Measurements from ENCODE around the gene MRLN. TPM values are rescaled to one million over a fixed set of nuclear protein-coding genes. Genes with fewer than 3 reads are reported as not detected.

MRLN gene
- total and polyA plus RNA-seq, 2 donors (not counting 1 experiment from before 2014, with no cell fraction given): not detected

DNA sequence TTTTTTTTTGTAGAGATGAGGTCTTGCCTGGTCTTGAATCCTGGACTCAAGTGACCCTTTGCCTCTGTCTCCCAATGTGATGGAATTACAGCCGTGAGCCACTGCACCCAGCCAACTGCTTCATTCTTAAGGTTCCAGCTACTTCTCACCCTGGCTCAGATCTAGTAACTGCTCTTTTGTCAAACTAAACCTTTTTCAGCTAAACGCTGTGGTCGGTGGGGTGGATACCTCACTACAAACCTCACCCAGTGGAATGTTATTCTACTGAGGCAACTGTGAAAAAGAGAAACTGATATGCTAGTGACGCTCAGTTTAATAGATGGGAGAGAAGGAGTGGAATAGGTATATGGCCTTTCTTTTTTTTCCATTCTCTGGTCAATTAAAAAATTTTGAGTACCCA is 1.7 kb upstream of the MRLN start:
- H3K27ac ChIP-seq (ENCODE audit: insufficient read depth, low read length): no peak overlapping the region
- no peaks in the 10 kb centered on the region for H3K9me3 ChIP-seq (ENCODE audit: control insufficient read depth, insufficient read depth, low read depth, low read length)
- H3K4me1 ChIP-seq (ENCODE audit: control insufficient read depth, extremely low read depth, insufficient read depth, low read length): no peaks in the 10 kb centered on the region
- DNase-seq (ENCODE audit: low read depth in 2 of 2): peak in 1 of 2 donors; percentile 82
- no peak overlapping the region for H2AFZ ChIP-seq (ENCODE audit: low read length)
- H3K27me3 ChIP-seq (ENCODE audit: control insufficient read depth, insufficient read depth, low read length): no peaks in the 10 kb centered on the region
- H3K9ac ChIP-seq (ENCODE audit: insufficient read depth, low read length): no peak overlapping the region
- TF ChIP-seq EZH2 (IDR thresholded peaks at IDR 0.05; ENCODE audit: low read length, missing control alignments): no peak
- TF ChIP-seq, protein P1, sequence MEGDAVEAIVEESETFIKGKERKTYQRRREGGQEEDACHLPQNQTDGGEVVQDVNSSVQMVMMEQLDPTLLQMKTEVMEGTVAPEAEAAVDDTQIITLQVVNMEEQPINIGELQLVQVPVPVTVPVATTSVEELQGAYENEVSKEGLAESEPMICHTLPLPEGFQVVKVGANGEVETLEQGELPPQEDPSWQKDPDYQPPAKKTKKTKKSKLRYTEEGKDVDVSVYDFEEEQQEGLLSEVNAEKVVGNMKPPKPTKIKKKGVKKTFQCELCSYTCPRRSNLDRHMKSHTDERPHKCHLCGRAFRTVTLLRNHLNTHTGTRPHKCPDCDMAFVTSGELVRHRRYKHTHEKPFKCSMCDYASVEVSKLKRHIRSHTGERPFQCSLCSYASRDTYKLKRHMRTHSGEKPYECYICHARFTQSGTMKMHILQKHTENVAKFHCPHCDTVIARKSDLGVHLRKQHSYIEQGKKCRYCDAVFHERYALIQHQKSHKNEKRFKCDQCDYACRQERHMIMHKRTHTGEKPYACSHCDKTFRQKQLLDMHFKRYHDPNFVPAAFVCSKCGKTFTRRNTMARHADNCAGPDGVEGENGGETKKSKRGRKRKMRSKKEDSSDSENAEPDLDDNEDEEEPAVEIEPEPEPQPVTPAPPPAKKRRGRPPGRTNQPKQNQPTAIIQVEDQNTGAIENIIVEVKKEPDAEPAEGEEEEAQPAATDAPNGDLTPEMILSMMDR (conservative IDR thresholded peaks at IDR 0.05 in 1 of 2, IDR thresholded peaks at IDR 0.05 in 1 of 2; ENCODE audit: low read depth in 1 of 2, low read length in 2 of 2): no peak
- no peaks in the 10 kb centered on the region for H3K36me3 ChIP-seq (ENCODE audit: control insufficient read depth, insufficient read depth, low read length)
- H3K4me3 ChIP-seq (replicated peaks in 1 of 4; ENCODE audit: control extremely low read depth in 1 of 4, insufficient read depth in 1 of 4, low read depth in 3 of 4, low read length in 4 of 4): no peak overlapping the region
- no peaks in the 10 kb centered on the region for H4K20me1 ChIP-seq (ENCODE audit: control insufficient read depth, extremely low read depth, insufficient read depth, low read length)
- no peaks in the 10 kb centered on the region for H3K79me2 ChIP-seq (ENCODE audit: control insufficient read depth, insufficient read depth, low read length)
- no peak overlapping the region for H3K4me2 ChIP-seq (ENCODE audit: extremely low read depth, insufficient read depth, low read length)

DNA sequence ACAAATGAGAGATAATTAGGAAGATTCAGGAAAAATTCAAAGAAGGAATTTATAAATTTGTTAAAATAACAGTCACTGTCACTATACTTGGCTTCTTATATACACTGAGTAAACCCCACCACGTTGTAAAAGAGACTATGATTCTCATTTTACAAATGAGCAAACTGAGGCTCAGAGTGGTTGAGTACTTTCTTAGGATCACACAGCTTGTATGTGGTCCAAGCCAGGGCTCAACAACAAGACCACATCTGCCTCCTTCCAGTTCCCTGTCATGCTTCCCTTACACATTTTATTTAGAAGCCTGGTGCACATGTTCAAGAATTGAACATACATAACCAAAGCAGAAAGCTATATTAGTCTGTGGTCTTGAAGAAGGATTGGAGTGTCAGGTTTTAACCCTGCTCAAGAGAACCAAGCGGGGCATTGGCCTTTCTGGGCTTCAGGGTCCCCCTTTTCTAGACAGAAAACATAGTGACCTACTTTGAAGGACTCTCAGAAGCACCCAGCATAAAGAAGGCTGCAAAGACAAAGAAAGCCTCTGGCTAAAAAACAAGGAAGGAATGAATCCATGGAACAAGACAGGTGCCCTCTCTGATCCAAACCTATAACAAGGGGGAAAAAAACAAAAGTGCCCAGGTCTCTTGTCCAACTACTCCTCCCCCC is 846 bp downstream of the MRLN start:
- TF ChIP-seq EZH2 (IDR thresholded peaks at IDR 0.05; ENCODE audit: low read length, missing control alignments): no peak
- TF ChIP-seq, protein P1 (conservative IDR thresholded peaks at IDR 0.05 in 1 of 2, IDR thresholded peaks at IDR 0.05 in 1 of 2; ENCODE audit: low read depth in 1 of 2, low read length in 2 of 2): no peak
- H2AFZ ChIP-seq (ENCODE audit: low read length): no peak overlapping the region
- H3K27me3 ChIP-seq (ENCODE audit: control insufficient read depth, insufficient read depth, low read length): no peaks in the 10 kb centered on the region
- H3K27ac ChIP-seq (ENCODE audit: insufficient read depth, low read length): no peak overlapping the region
- no peaks in the 10 kb centered on the region for H3K9me3 ChIP-seq (ENCODE audit: control insufficient read depth, insufficient read depth, low read depth, low read length)
- H3K4me3 ChIP-seq (replicated peaks in 1 of 4; ENCODE audit: control extremely low read depth in 1 of 4, insufficient read depth in 1 of 4, low read depth in 3 of 4, low read length in 4 of 4): no peak overlapping the region
- H3K9ac ChIP-seq (ENCODE audit: insufficient read depth, low read length): no peak overlapping the region
- no peak for DNase-seq (ENCODE audit: low read depth in 2 of 2)
- no peak overlapping the region for H3K4me2 ChIP-seq (ENCODE audit: extremely low read depth, insufficient read depth, low read length)
- H3K36me3 ChIP-seq (ENCODE audit: control insufficient read depth, insufficient read depth, low read length): no peaks in the 10 kb centered on the region
- H3K79me2 ChIP-seq (ENCODE audit: control insufficient read depth, insufficient read depth, low read length): no peaks in the 10 kb centered on the region
- no peaks in the 10 kb centered on the region for H4K20me1 ChIP-seq (ENCODE audit: control insufficient read depth, extremely low read depth, insufficient read depth, low read length)
- H3K4me1 ChIP-seq (ENCODE audit: control insufficient read depth, extremely low read depth, insufficient read depth, low read length): no peaks in the 10 kb centered on the region

DNA sequence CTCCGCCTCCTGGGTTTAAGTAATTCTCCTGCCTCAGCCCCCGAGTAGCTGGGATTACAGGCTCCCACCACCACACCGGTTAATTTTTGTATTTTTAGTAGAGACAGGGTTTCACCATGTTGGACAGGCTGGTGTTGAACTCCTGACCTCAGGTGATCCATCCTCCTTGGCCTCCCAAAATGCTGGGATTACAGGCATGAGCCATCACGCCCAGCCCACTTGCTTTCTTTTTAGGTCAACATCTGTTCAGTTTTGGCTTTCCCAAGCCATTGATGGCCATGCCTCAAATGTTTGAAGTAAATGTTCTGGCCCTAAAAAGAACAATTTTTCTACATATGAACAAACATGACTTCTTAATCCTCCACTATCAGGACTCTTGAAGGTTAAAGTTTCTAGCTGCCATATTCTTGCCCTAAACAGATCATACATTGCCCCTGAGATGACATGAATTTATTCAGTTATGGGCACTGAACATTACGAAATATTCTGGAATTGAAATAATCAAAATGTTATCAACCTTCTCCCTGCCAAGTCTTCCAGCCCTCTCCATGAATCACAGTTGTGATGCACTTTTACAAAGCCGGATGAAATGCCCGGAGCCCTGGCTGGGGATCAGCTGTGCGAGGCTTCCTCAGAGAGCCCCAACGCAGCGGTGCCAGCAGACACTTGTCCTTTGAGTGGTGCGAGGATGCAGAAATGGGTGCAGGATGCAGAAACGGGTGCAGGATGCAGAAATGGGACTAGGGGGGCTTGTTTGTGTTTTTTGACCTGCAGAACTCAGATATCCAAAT is 2.9 kb downstream of the MRLN start:
- no peak overlapping the region for H3K4me2 ChIP-seq (ENCODE audit: extremely low read depth, insufficient read depth, low read length)
- no peaks in the 10 kb centered on the region for H4K20me1 ChIP-seq (ENCODE audit: control insufficient read depth, extremely low read depth, insufficient read depth, low read length)
- no peak overlapping the region for H3K9ac ChIP-seq (ENCODE audit: insufficient read depth, low read length)
- H3K27me3 ChIP-seq (ENCODE audit: control insufficient read depth, insufficient read depth, low read length): no peaks in the 10 kb centered on the region
- H3K4me3 ChIP-seq (replicated peaks in 1 of 4; ENCODE audit: control extremely low read depth in 1 of 4, insufficient read depth in 1 of 4, low read depth in 3 of 4, low read length in 4 of 4): no peak overlapping the region
- no peak overlapping the region for H2AFZ ChIP-seq (ENCODE audit: low read length)
- H3K4me1 ChIP-seq (ENCODE audit: control insufficient read depth, extremely low read depth, insufficient read depth, low read length): no peaks in the 10 kb centered on the region
- H3K9me3 ChIP-seq (ENCODE audit: control insufficient read depth, insufficient read depth, low read depth, low read length): no peaks in the 10 kb centered on the region
- DNase-seq (ENCODE audit: low read depth in 2 of 2): peak in 1 of 2 donors; percentile 46
- no peak overlapping the region for H3K27ac ChIP-seq (ENCODE audit: insufficient read depth, low read length)
- no peak for TF ChIP-seq EZH2 (IDR thresholded peaks at IDR 0.05; ENCODE audit: low read length, missing control alignments)
- TF ChIP-seq, protein P1 (conservative IDR thresholded peaks at IDR 0.05 in 1 of 2, IDR thresholded peaks at IDR 0.05 in 1 of 2; ENCODE audit: low read depth in 1 of 2, low read length in 2 of 2): no peak
- no peaks in the 10 kb centered on the region for H3K36me3 ChIP-seq (ENCODE audit: control insufficient read depth, insufficient read depth, low read length)
- no peaks in the 10 kb centered on the region for H3K79me2 ChIP-seq (ENCODE audit: control insufficient read depth, insufficient read depth, low read length)

Data from fibroblast of lung (primary cell).